Osteoblast (primary cell): Measurements from ENCODE around the gene ZNF280C. TPM values are rescaled to one million over a fixed set of nuclear protein-coding genes. Genes with fewer than 3 reads are reported as not detected.

Experiments
- DNase-seq: peaks from one replicate; pipeline ENCODE4 v3.0.0; 2011; ENCODE audit warnings: low spot score, mixed read lengths; ENCODE audit not compliant: insufficient read length; ENCODE audit errors: missing footprints
- H2AFZ ChIP-seq: 2 replicates; pipeline ENCODE4 v1.6.0; 2011; ENCODE audit warnings: mild to moderate bottlenecking, low read length
- H3K27ac ChIP-seq: 2 replicates; pipeline ENCODE4 v1.5.1; 2011; ENCODE audit warnings: mild to moderate bottlenecking, low read depth, low read length, moderate library complexity
- H3K27me3 ChIP-seq: 2 replicates; pipeline ENCODE4 v1.6.0; 2012; ENCODE audit warnings: mild to moderate bottlenecking, control low read depth, inconsistent platforms, low read length, moderate library complexity; ENCODE audit not compliant: insufficient read depth
- H3K36me3 ChIP-seq: 2 replicates; pipeline ENCODE4 v1.5.1; 2011; ENCODE audit warnings: mild to moderate bottlenecking, low read length, control low read depth, moderate library complexity; ENCODE audit not compliant: insufficient read depth
- H3K4me1 ChIP-seq: 2 replicates; pipeline ENCODE4 v1.5.1; 2011; ENCODE audit warnings: mild to moderate bottlenecking, low read length, control low read depth, moderate library complexity; ENCODE audit not compliant: insufficient read depth
- H3K4me2 ChIP-seq: 2 replicates; pipeline ENCODE4 v1.6.0; 2011; ENCODE audit warnings: mild to moderate bottlenecking, low read length; ENCODE audit not compliant: insufficient read depth
- H3K4me3 ChIP-seq: fragments of 200-600 bp; sonication (generic); 3 replicates; pipeline ENCODE4 v1.5.1; 2012; ENCODE audit warnings: mild to moderate bottlenecking, low read length, inconsistent platforms; ENCODE audit not compliant: insufficient read depth
- H3K79me2 ChIP-seq: 2 replicates; pipeline ENCODE4 v1.6.0; 2012; ENCODE audit warnings: mild to moderate bottlenecking, low read length, control low read depth, inconsistent platforms; ENCODE audit not compliant: insufficient read depth
- H3K9me3 ChIP-seq: 2 replicates; pipeline ENCODE4 v1.5.1; 2011; ENCODE audit warnings: low read depth, low read length, control low read depth
- H4K20me1 ChIP-seq: 2 replicates; pipeline ENCODE4 v1.6.0; 2012; ENCODE audit warnings: mild to moderate bottlenecking, low read length, control low read depth; ENCODE audit not compliant: insufficient read depth
- CTCF ChIP-seq: IDR thresholded peaks from 2 replicates; pipeline ENCODE4 v1.5.1; 2011; ENCODE audit warnings: mild to moderate bottlenecking, low read depth, low read length, moderate library complexity; ENCODE audit errors: extremely low read depth
- total RNA-seq: library from RNA; depleted of rRNA; stranded (reverse); fragments of >200 nt; gene quantifications from 2 replicates; pipeline ENCODE4 v1.2.3, GENCODE V29; 2012

The ZNF280C gene
- total RNA-seq, 1 donor = 5.4 TPM

- no peaks in the 10 kb centered on the region for H3K79me2 ChIP-seq
- H4K20me1 ChIP-seq = no peaks in the 10 kb centered on the region
- H3K9me3 ChIP-seq = no peaks in the 10 kb centered on the region
- no peak for DNase-seq
- H2AFZ ChIP-seq = no peak overlapping the region
- no peak overlapping the region for H3K4me2 ChIP-seq
- TF ChIP-seq CTCF = no peak
- no peaks in the 10 kb centered on the region for H3K27me3 ChIP-seq
- no peaks in the 10 kb centered on the region for H3K4me1 ChIP-seq
- no peak overlapping the region for H3K27ac ChIP-seq
- H3K36me3 ChIP-seq = no peaks in the 10 kb centered on the region
- no peak overlapping the region for H3K4me3 ChIP-seq
Measured at GRCh38 chrX:130301405-130301804, 32.7 kb upstream of the ZNF280C start.

GRCh38 chrX:130300010-130300282 is 31.2 kb upstream of the ZNF280C start:
- Histone ChIP-seq H3K4me2 (no peak overlapping the region), H3K79me2 (no peaks in the 10 kb centered on the region), H3K4me3 (no peak overlapping the region), H4K20me1 (no peaks in the 10 kb centered on the region), H3K9me3 (no peaks in the 10 kb centered on the region), H3K4me1 (no peaks in the 10 kb centered on the region), H3K36me3 (no peaks in the 10 kb centered on the region), H3K27ac (no peak overlapping the region), H3K27me3 (no peaks in the 10 kb centered on the region), H2AFZ (no peak overlapping the region)
- no peak for TF ChIP-seq CTCF
- no peak for DNase-seq

GRCh38 chrX:130299279-130300009 is 30.7 kb upstream of the ZNF280C start:
- H3K4me3 ChIP-seq = no peak overlapping the region
- no peak overlapping the region for H3K4me2 ChIP-seq
- no peaks in the 10 kb centered on the region for H3K9me3 ChIP-seq
- no peak for DNase-seq
- no peaks in the 10 kb centered on the region for H3K79me2 ChIP-seq
- no peaks in the 10 kb centered on the region for H3K27me3 ChIP-seq
- H3K36me3 ChIP-seq = no peaks in the 10 kb centered on the region
- no peak overlapping the region for H3K27ac ChIP-seq
- H3K4me1 ChIP-seq = no peaks in the 10 kb centered on the region
- H4K20me1 ChIP-seq = no peaks in the 10 kb centered on the region
- no peak for TF ChIP-seq CTCF
- no peak overlapping the region for H2AFZ ChIP-seq

GRCh38 chrX:130296743-130297142 is 28.0 kb upstream of the ZNF280C start:
- H3K27ac ChIP-seq = no peak overlapping the region
- no peak for DNase-seq
- H3K79me2 ChIP-seq = no peaks in the 10 kb centered on the region
- H3K4me1 ChIP-seq = no peaks in the 10 kb centered on the region
- H4K20me1 ChIP-seq = no peaks in the 10 kb centered on the region
- no peak overlapping the region for H3K4me3 ChIP-seq
- no peaks in the 10 kb centered on the region for H3K27me3 ChIP-seq
- no peaks in the 10 kb centered on the region for H3K9me3 ChIP-seq
- no peak for TF ChIP-seq CTCF
- H3K4me2 ChIP-seq = no peak overlapping the region
- H2AFZ ChIP-seq = no peak overlapping the region
- no peaks in the 10 kb centered on the region for H3K36me3 ChIP-seq
